GM21723 (cell line): Measurements from ENCODE around the gene SLC4A1.

Experiments used
- ATAC-seq: cut with Tn5 transposase; IDR thresholded peaks from one replicate; pipeline ENCODE4 v1.9.1; 2021; ENCODE audit warnings: mild to moderate bottlenecking, moderate library complexity; ENCODE audit not compliant: unreplicated experiment

Gene SLC4A1

DNA sequence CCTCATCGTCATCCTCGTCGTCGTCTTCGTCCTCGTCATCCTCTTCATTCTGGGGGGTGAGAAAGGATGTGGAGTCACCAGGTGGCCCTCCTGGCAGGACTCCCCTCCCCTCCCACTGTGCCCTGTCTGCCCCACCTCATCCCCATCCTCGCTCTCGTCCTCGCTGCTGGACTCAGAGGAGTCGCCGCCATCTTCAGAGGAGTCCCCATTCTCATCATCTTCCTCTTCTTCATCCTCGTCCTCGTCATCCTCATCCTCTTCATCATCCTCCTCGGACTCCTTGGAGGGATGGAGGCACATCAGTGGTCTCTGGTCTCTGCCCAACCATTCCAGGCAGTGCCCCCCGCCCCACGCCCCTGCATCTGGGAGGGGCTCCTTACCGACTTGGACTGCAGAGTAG, 60.6 kb downstream of the SLC4A1 start:
- ATAC-seq: no peak

DNA sequence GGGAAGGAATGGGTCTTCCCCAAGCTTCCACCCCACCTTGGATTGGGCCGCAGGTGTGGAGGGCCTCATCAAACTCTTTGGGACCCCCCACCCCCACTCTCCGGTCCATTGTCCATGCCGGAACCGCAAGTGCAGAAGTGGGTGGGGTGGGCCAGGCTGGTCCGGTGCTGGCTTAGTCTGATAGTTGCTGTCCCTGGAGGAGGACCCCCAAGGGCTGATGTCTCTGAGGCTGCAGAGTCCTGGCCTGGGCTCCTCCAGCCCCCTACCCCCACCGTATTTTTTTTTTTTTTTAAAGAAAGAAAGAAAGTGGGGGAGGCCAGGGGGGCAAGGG, 61.1 kb downstream of the SLC4A1 start:
- ATAC-seq: no peak

DNA sequence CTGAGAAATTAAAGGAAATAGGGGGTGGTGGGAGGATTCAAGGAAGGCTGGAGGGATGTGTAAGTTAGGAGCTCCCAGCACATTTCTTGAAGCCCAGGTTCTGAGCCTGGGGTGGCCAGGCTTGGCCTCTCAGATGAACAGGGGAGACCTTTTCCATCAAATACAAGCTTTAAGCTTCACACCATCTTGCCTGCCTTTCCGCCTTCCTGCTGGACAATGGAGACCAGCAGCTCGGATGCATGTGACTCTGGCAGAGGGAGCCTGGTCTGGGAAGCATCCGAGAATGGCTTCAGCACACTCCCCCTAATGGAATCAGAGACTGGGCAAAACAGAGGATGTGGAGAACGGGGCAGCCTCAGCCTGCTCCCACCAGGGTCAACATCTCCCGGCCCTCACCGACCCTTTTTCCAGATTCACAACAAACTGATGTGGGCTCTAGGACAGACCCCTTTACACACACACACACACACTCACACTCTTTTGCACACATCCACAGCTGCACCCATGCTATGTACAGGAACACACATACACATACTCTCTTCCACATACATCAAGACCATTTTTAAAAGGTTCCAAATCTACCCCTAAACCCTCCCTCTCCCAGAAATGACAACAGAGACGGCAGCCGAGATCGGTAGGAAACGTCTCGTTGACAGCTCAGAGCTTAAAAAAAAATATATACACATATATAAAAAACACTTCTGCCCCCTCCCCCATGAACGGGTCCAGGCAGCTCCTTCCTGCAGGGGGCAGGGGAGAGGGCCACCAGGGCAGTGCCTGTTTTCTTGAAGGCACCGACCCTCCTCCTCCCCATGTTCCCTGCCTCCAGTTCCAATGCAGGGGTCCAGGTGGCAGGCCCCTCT, 61.7 kb downstream of the SLC4A1 start:
- ATAC-seq: no peak

GRCh38 chr17:44204441-44204882, 63.5 kb downstream of the SLC4A1 start:
- no peak for ATAC-seq

DNA sequence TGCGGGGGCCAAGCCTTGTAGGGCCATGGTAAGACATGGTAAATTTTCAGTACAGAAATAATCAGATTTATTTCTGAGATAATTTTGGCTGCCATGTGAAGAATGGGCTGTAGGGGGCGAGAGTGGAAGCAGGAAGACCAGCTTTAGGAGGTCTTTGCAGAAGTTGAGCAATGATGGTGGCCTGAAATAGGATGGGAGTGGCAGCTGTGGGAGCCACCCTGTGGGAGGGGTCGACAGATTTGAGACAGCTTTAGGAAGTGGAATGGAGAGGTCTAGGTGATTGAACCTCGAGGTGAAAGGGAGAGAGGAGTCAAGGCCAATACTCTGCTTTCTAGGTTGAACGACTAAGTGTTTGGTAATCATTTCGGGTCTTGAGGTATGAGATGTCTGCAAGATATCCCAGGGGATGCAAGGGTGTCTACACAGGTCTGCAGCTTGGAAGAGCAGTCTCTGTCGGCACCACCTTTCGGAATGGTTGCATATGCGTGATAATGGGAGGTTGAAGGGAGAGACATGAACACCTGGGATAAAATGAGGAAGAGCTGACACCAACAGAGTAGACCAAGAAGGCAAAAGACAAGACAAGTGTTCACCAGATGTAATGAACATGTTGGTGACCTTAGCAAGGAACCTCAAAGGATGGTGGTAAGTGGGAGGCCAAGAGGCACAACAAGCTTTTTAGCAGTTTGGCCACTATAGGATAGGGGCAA, 64.0 kb downstream of the SLC4A1 start:
- no peak for ATAC-seq

- no peak for ATAC-seq
Observed at GRCh38 chr17:44202756-44203155, 65.2 kb downstream of the SLC4A1 start.

DNA sequence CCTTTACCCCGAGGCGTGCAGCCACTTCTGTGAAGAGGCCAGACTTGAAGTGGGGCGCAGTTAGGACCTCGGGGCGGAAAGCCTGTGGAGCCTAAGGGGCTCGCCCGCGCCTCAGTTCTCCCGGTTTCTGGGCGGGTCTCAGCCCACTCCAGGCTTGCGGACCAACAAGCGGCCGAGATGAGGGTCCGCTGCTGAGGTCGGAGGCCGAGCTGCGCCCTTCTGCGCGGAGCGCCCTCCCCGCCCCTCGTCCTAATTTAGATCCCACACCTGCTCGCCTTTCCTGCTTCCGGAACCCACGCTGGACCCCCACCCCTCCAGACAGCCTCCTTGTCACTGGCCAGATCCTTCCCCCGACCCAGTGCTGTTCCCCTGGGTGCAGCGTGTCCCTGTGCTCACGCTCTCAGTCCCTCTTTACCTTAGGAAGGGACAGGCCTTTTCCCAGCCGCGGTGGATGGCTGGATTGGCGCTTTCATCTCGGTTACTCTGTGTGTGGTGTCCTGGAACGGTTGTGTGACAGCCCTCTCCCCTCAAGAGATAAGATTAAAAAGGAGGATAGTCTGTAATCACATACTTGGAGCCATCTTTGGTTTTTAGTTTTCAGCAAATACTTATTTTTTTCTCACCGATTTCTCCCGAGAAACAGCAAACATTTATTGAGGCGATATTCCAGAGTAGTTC, 67.3 kb downstream of the SLC4A1 start:
- ATAC-seq: peak; percentile 1

GRCh38 chr17:44199553-44200477, 68.1 kb downstream of the SLC4A1 start, which contains the start of gene ATXN7L3:
TSS of gene ATXN7L3 (minus strand) at chr17:44199884. CDS start at chr17:44198070, 1,814 bp downstream.
- ATAC-seq: peak; percentile 60

DNA sequence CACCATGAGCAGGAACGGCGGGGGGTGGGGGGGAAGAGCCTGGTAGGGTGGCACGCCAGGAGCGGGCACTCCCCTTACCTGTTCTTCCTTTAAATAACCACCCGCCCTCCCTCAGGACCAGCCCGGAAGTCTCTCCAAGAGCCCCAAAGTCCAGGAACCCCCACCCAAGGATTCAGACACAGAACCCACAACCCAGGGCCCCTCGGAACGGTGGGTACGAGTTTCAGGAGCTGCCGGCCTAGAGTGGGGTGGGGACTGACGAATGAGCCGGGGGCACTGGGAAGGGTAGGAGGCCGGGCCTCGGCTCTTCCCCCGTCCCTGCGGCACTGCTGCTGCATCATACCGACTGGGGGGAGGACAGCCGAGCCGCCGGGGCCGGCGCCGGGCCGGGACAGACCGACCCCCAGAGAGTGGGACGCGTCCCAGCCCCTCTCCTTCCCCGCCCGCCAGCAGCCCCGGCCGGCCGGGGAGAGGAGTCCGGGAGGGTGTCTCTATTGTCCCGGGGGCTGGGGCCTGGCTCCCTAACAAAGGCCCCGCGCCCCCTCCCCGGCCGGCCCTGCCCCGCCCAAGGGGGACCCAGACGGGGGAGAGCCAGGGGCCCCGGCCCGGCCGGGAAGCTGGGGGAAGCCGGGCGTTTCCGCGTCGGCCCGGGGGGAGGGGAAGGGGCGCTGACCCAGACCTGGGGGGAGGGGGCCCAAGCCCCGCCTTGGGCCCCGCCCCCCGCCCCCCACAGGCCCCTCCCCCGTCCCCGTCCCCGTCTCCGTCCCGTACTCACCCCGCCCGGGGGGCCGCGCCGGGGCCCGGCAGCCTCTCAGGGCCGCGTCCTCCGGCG, 69.0 kb downstream of the SLC4A1 start:
- ATAC-seq: peak; percentile 17
